Spleen (tissue), 11 donors: ENCODE results near the gene NFX1. TPM values are rescaled to one million over a fixed set of nuclear protein-coding genes. Genes with fewer than 3 reads are reported as not detected.
A peak's percentile ranks its signal among the peaks of the same experiment; 100 is the strongest.

Experiments
- DNase-seq: peaks from one replicate; pipeline ENCODE4 v3.0.0-alpha.2; 2020
- H3K27ac ChIP-seq, 8 donors: fragments of 200-600 bp; sonication (generic) in 7 of 8; 1 replicate in 4 of 8; 2 replicates in 4 of 8; pipeline versions ENCODE4 v1.5.0 to v1.8.0; 2016 to 2021; ENCODE audit warnings: inconsistent platforms in 4 of 8, mild to moderate bottlenecking in 4 of 8, moderate library complexity in 1 of 8
- H3K27me3 ChIP-seq, 7 donors: fragments of 200-600 bp; sonication (generic) in 6 of 7; replicated peaks in 1 of 7; 1 replicate in 4 of 7; 2 replicates in 3 of 7; pipeline versions ENCODE4 v1.5.0 to v1.8.0; 2016 to 2021; ENCODE audit warnings: inconsistent platforms in 3 of 7, mild to moderate bottlenecking in 1 of 7
- H3K36me3 ChIP-seq, 6 donors: fragments of 200-600 bp; sonication (generic) in 5 of 6; 1 replicate in 4 of 6; 2 replicates in 2 of 6; pipeline versions ENCODE4 v1.5.0 to v1.8.0; 2016 to 2021; ENCODE audit warnings: inconsistent platforms in 2 of 6
- H3K4me1 ChIP-seq, 6 donors: fragments of 200-600 bp; sonication (generic) in 5 of 6; 1 replicate in 3 of 6; 2 replicates in 3 of 6; pipeline versions ENCODE4 v1.5.0 to v1.8.0; 2016 to 2021; ENCODE audit warnings: inconsistent platforms in 3 of 6
- H3K4me3 ChIP-seq, 8 donors: fragments of 200-600 bp; sonication (generic) in 7 of 8; 1 replicate in 4 of 8; 2 replicates in 4 of 8; pipeline versions ENCODE4 v1.5.0 to v1.8.0; 2016 to 2021; ENCODE audit warnings: inconsistent platforms in 4 of 8, mild to moderate bottlenecking in 4 of 8, moderate library complexity in 2 of 8
- H3K9me3 ChIP-seq, 8 donors: fragments of 200-600 bp; sonication (generic) in 7 of 8; 1 replicate in 4 of 8; 2 replicates in 4 of 8; pipeline versions ENCODE4 v1.5.0 to v1.8.0; 2016 to 2021; ENCODE audit warnings: inconsistent platforms in 4 of 8
- POLR2A ChIP-seq, 3 donors: fragments of 450-650 bp; IDR thresholded peaks; one replicate each; pipeline ENCODE4 v1.5.1; 2017; ENCODE audit warnings: antibody characterized with exemption in 3 of 3, mild to moderate bottlenecking in 1 of 3
- POLR2AphosphoS5 ChIP-seq, 3 donors: sonication (generic); formaldehyde crosslinking; IDR thresholded peaks; one replicate each; pipeline ENCODE4 v1.5.1; 2017; ENCODE audit warnings: antibody characterized with exemption in 3 of 3
- WGBS, 5 donors: extraction: QIAGEN DNeasy Blood & Tissue Kit in 3 of 5; methylation state at CpG; one replicate each; pipeline versions ENCODE4 v1.1.5 to v1.1.7; 2013 to 2018; 5-methylcytosine and 5-hydroxymethylcytosine counted together
- intact Hi-C: fragments of 100-400 bp; cut with DNase I; formaldehyde crosslinking; loops from one replicate; pipeline ENCODE4 v1.15.0; 2023; ENCODE audit warnings: low total_unique reads
- polyA plus RNA-seq, 3 donors: library from polyadenylated mRNA; stranded (reverse); fragments of 200-250 nt; gene quantifications; one replicate each; pipeline ENCODE4 v1.2.1, GENCODE V29; 2013
- total RNA-seq, 7 donors: library from RNA; depleted of rRNA in 3 of 7; stranded (reverse); fragments of >200 nt in 3 of 7; fragmentation: NEBNext Ultra II Directional in 4 of 7; extraction: Animal tissue kit (Norgen Biotek cat#: 25700) in 4 of 7; gene quantifications; one replicate each; pipeline versions ENCODE4 v1.1.0 to v1.2.1, GENCODE V29; 2016 to 2021
- TF ChIP-seq, protein P1 (sequence below), 11 experiments: fragments of 200-600 bp in 7 of 11; fragments of 450-650 bp in 4 of 11; sonication (generic) in 4 of 11; IDR thresholded peaks in 8 of 11; conservative IDR thresholded peaks in 3 of 11; 1 replicate in 7 of 11; 2 replicates in 4 of 11; pipeline versions ENCODE4 v1.4.0 to v1.8.0; 2016 to 2021; ENCODE audit warnings: antibody characterized with exemption in 11 of 11, inconsistent platforms in 4 of 11, mild to moderate bottlenecking in 1 of 11
- donor health status: healthy with polysubstance abuse.
- donor health status: DM: no; HTN: no; CAD: no; lungs with moderate emphysema.
- donor health status: DM: no; HTN: no; CAD: no.
- donor health status: Bipolar disorder and iron deficiency.
- donor health status: healthy.
- donor health status: DM: no; HTN: no; CAD: no.
- donor health status: DM: yes; HTN: yes; CAD: no.

The NFX1 gene
- total and polyA plus RNA-seq, 10 donors, result 10.5 to 57.5 (median 42.4) TPM

DNA sequence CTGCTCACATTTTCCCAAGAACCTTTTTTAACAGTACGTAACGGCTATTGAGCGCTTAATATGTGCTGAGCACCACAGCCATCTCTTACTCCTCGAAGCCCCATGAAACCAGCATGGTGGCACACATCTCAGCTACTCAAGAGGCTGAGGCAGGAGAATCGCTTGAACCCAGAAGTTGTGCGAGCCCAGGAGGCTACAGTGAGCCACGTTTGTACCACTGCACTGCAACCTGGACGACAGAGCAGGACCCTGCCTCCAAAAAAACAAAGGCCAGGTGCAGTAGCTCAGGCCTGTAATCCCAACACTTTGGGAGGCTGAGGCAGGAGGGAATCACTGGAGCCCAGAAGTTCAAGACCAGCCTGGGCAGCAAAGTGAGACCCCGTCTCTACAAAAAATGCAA is 83.9 kb downstream of the NFX1 start:
- Histone ChIP-seq H3K4me3 (no peak overlapping the region), H3K36me3 (peaks cover 0 to 46% (median 30%) of the 10 kb centered on the region in 6 donors), H3K4me1 (peaks cover 0 to 29% (median 21%) of the 10 kb centered on the region in 6 donors), H3K9me3 (no peaks in the 10 kb centered on the region), H3K27me3 (no peaks in the 10 kb centered on the region), H3K27ac (peak overlapping the region in 1 of 8 donors; percentile 38)
- 87 to 93% (median 89%) methylated on average over 7 to 9 of the region's 9 CpGs for WGBS, 5 donors
- TF ChIP-seq POLR2A (IDR thresholded peaks at IDR 0.05), result no peak
- TF ChIP-seq POLR2AphosphoS5 (IDR thresholded peaks at IDR 0.05), result no peak
- TF ChIP-seq, protein P1, sequence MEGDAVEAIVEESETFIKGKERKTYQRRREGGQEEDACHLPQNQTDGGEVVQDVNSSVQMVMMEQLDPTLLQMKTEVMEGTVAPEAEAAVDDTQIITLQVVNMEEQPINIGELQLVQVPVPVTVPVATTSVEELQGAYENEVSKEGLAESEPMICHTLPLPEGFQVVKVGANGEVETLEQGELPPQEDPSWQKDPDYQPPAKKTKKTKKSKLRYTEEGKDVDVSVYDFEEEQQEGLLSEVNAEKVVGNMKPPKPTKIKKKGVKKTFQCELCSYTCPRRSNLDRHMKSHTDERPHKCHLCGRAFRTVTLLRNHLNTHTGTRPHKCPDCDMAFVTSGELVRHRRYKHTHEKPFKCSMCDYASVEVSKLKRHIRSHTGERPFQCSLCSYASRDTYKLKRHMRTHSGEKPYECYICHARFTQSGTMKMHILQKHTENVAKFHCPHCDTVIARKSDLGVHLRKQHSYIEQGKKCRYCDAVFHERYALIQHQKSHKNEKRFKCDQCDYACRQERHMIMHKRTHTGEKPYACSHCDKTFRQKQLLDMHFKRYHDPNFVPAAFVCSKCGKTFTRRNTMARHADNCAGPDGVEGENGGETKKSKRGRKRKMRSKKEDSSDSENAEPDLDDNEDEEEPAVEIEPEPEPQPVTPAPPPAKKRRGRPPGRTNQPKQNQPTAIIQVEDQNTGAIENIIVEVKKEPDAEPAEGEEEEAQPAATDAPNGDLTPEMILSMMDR (IDR thresholded peaks at IDR 0.05 in 8 of 11, conservative IDR thresholded peaks at IDR 0.05 in 3 of 11), result no peak
- intact Hi-C loops, result loop anchor here (10.0 kb wide), 1 partner anchor 91 kb away; no protein-coding TSS in a partner anchor
- peak; percentile 23 for DNase-seq

DNA sequence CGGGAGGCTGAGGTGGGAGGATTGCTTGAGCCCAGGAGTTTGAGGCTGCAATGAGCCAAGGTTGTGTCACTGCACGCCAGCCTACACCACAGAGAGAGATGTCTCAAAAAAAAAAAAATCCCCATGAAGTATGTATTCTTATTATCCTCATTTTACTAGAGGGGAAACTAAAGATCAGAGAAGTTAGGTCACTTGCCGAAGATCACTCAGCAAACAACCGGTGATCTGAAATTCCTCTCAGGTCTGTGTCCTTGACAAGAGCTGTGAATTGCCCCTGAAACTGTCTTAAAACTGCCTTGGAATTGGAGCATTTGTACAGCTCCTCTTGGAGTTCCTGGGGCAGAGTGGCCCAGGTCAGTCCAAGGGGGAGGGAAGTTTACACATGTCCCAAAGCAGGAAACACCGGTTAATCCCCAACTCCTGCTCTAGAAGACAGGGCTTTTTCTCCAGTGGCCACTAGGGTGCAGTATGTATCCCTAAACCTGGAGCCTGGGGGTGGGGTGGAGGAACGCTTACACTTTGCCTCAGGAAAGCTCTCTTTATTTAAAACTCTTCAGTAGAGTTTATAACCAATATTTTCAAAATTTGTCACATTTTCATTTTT is 84.4 kb downstream of the NFX1 start:
- peaks cover 0 to 29% (median 21%) of the 10 kb centered on the region in 6 donors for H3K4me1 ChIP-seq
- DNase-seq, result peak; percentile 81
- WGBS, 5 donors, result 50 to 60% (median 58%) methylated on average over 6 of the region's 6 CpGs
- no peaks in the 10 kb centered on the region for H3K27me3 ChIP-seq
- no peaks in the 10 kb centered on the region for H3K9me3 ChIP-seq
- peak overlapping the region in 6 of 8 donors; percentile 22 to 72 (median 52) for H3K27ac ChIP-seq
- H3K36me3 ChIP-seq, result peaks cover 0 to 40% (median 25%) of the 10 kb centered on the region in 6 donors
- no peak overlapping the region for H3K4me3 ChIP-seq
- intact Hi-C loops, result loop anchor here (10.0 kb wide), 1 partner anchor 90 kb away; no protein-coding TSS in a partner anchor
- TF ChIP-seq POLR2A (IDR thresholded peaks at IDR 0.05), result no peak
- TF ChIP-seq, protein P1 (IDR thresholded peaks at IDR 0.05 in 8 of 11, conservative IDR thresholded peaks at IDR 0.05 in 3 of 11), result peak; percentile 54 to 88 (median 82)
- no peak for TF ChIP-seq POLR2AphosphoS5 (IDR thresholded peaks at IDR 0.05)

DNA sequence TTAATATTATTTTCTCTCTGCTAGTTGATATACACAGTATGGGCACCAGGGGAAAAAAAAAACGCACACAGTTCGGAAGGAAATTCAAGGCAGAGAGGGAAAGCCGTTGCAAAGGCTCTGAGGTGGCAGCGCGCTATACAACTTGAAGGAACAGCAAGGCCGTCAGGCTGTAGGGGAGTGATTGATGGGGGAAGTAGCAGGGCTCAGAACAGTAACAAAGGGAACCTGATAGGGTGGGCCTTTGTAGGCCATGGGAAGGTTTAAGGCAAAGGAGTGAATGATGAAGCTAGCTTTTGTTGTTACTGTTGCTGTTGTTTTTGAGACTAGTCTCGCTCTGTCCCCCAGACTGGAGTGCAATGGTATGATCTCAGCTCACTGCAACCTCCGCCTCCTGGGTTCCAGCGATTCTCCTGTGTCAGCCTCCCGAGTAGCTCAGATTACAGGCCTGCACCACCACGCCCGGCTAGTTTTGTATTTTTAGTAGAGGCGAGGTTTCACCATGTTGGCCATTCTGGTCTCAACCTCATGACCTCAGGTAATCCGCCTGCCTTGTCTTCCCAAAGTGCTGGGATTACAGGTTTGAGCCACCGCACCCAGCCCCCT is 85.0 kb downstream of the NFX1 start:
- peaks cover 0 to 34% (median 19%) of the 10 kb centered on the region in 6 donors for H3K36me3 ChIP-seq
- H3K4me3 ChIP-seq, result no peak overlapping the region
- peak overlapping the region in 6 of 8 donors; percentile 22 to 72 (median 52) for H3K27ac ChIP-seq
- 56 to 61% (median 58%) methylated on average over 15 of the region's 15 CpGs for WGBS, 5 donors
- intact Hi-C loops, result loop anchor here (10.0 kb wide), 1 partner anchor 89 kb away; no protein-coding TSS in a partner anchor
- peak; percentile 43 for DNase-seq
- no peaks in the 10 kb centered on the region for H3K9me3 ChIP-seq
- H3K27me3 ChIP-seq, result no peaks in the 10 kb centered on the region
- TF ChIP-seq, protein P1 (IDR thresholded peaks at IDR 0.05 in 8 of 11, conservative IDR thresholded peaks at IDR 0.05 in 3 of 11), result no peak
- no peak for TF ChIP-seq POLR2A (IDR thresholded peaks at IDR 0.05)
- H3K4me1 ChIP-seq, result peaks cover 0 to 30% (median 21%) of the 10 kb centered on the region in 6 donors

DNA sequence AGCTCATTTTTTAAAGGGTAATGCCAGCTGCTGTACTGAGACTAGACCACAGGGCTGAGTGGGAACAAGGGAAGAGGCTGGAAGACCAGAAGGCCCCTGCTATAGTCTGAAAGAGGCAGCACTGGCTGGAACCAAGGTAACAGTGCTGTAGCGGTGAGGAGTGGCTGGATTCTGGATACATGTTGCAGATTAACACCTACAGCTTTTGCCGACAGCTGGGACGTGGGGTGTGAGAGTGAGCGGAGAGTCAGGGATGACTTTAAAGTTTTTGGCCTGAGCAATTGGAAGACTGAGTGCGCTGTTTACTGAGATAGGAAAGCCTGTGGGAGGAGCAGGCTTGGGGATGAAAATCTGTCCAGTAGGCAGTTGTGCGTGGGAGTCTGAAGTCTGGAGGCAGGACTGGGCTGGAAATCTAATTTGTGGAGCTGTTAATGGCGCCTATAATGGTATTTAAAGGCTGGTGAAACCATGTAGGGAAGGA is 85.6 kb downstream of the NFX1 start:
- H3K9me3 ChIP-seq, result no peaks in the 10 kb centered on the region
- no peak for TF ChIP-seq POLR2AphosphoS5 (IDR thresholded peaks at IDR 0.05)
- peaks cover 0 to 29% (median 14%) of the 10 kb centered on the region in 6 donors for H3K36me3 ChIP-seq
- DNase-seq, result no peak
- H3K27ac ChIP-seq, result peak overlapping the region in 5 of 8 donors; percentile 22 to 72 (median 56)
- H3K27me3 ChIP-seq, result no peaks in the 10 kb centered on the region
- WGBS, 5 donors, result 79 to 95% (median 87%) methylated on average over 7 of the region's 7 CpGs
- peaks cover 0 to 33% (median 21%) of the 10 kb centered on the region in 6 donors for H3K4me1 ChIP-seq
- intact Hi-C loops, result loop anchor here (10.0 kb wide), 1 partner anchor 89 kb away; no protein-coding TSS in a partner anchor
- no peak overlapping the region for H3K4me3 ChIP-seq
